ENCODE measurements around the gene PIK3CB.

GRCh38 chr3:138692152-138692551, 142.6 kb downstream of the PIK3CB start:
- no peak for TF ChIP-seq CTCF (conservative IDR thresholded peaks at IDR 0.05; ENCODE audit: low read depth, low read length)
- no peak for TF ChIP-seq EZH2 (IDR thresholded peaks at IDR 0.05; ENCODE audit: low read length, unreplicated experiment)
- no peak for TF ChIP-seq EZH2phosphoT487 (IDR thresholded peaks at IDR 0.05; ENCODE audit: borderline replicate concordance, low read length)

Data from PC-3 (cell line).